Large intestine (tissue), 3 donors: ENCODE results near the gene RIMBP2. TPM values are rescaled to one million over a fixed set of nuclear protein-coding genes. Genes with fewer than 3 reads are reported as not detected.

Source experiments
- DNase-seq, 2 donors: peaks; one replicate each; pipeline versions ENCODE4 v3.0.0 to v3.0.0-alpha.2; 2013
- H3K27ac ChIP-seq: one replicate; pipeline ENCODE4 v1.5.1; 2013; ENCODE audit warnings: low read length
- H3K27me3 ChIP-seq: 2 replicates; pipeline ENCODE4 v1.6.1; 2013; ENCODE audit warnings: low read length; ENCODE audit not compliant: control insufficient read depth, insufficient read depth
- H3K36me3 ChIP-seq: 2 replicates; pipeline ENCODE4 v1.6.1; 2013; ENCODE audit warnings: low read length; ENCODE audit not compliant: control insufficient read depth, insufficient read depth
- H3K4me1 ChIP-seq: one replicate; pipeline ENCODE4 v1.6.1; 2013; ENCODE audit warnings: low read length; ENCODE audit not compliant: control insufficient read depth, insufficient read depth
- H3K4me3 ChIP-seq: one replicate; pipeline ENCODE4 v1.5.1; 2013; ENCODE audit warnings: low read length
- H3K9me3 ChIP-seq: one replicate; pipeline ENCODE4 v1.6.1; 2013; ENCODE audit warnings: mild to moderate bottlenecking, low read depth, low read length, moderate library complexity; ENCODE audit not compliant: control insufficient read depth
- WGBS: methylation state at CpG from one replicate; pipeline ENCODE4 v1.1.5; 2013; ENCODE audit warnings: low lambda C conversion rate; ENCODE audit not compliant: insufficient coverage; 5-methylcytosine and 5-hydroxymethylcytosine counted together
- polyA plus RNA-seq: library from polyadenylated mRNA; unstranded; fragments of 120-200 nt; gene quantifications from one replicate; pipeline ENCODE4 v1.2.1, GENCODE V29; 2013

Gene RIMBP2
- polyA plus RNA-seq, 1 donor = 22.7 TPM

GRCh38 chr12:130488358-130488710 lies 227.8 kb downstream of the RIMBP2 start:
- Histone ChIP-seq H3K4me3 (no peak overlapping the region), H3K9me3 (no peaks in the 10 kb centered on the region), H3K36me3 (no peaks in the 10 kb centered on the region), H3K27me3 (no peaks in the 10 kb centered on the region), H3K27ac (no peak overlapping the region), H3K4me1 (no peaks in the 10 kb centered on the region)
- DNase-seq = no peak
- whole genome bisulfite sequencing = 90% methylated on average over 2 of the region's 5 CpGs

GRCh38 chr12:130487636-130488357 lies 228.3 kb downstream of the RIMBP2 start:
- Histone ChIP-seq H3K27me3 (no peaks in the 10 kb centered on the region), H3K27ac (no peak overlapping the region), H3K4me1 (no peaks in the 10 kb centered on the region), H3K4me3 (no peak overlapping the region), H3K9me3 (no peaks in the 10 kb centered on the region), H3K36me3 (no peaks in the 10 kb centered on the region)
- WGBS = 83% methylated on average over 2 of the region's 11 CpGs
- no peak for DNase-seq

- Histone ChIP-seq H3K4me1 (no peaks in the 10 kb centered on the region), H3K27ac (no peak overlapping the region), H3K9me3 (no peaks in the 10 kb centered on the region), H3K36me3 (no peaks in the 10 kb centered on the region), H3K27me3 (no peaks in the 10 kb centered on the region), H3K4me3 (no peak overlapping the region)
- 100% methylated on average over 1 of the region's 12 CpGs for whole genome bisulfite sequencing
- no peak for DNase-seq
Measured at GRCh38 chr12:130486891-130487416, 229.1 kb downstream of the RIMBP2 start.

- no peaks in the 10 kb centered on the region for H3K9me3 ChIP-seq
- H3K4me3 ChIP-seq = no peak overlapping the region
- WGBS = no CpG with 5 or more reads among the region's 10 CpGs
- no peaks in the 10 kb centered on the region for H3K27me3 ChIP-seq
- no peak overlapping the region for H3K27ac ChIP-seq
- H3K36me3 ChIP-seq = no peaks in the 10 kb centered on the region
- H3K4me1 ChIP-seq = no peaks in the 10 kb centered on the region
- DNase-seq = no peak
Measured at GRCh38 chr12:130486146-130486435, 230.0 kb downstream of the RIMBP2 start.

- Histone ChIP-seq H3K9me3 (no peaks in the 10 kb centered on the region), H3K4me1 (no peaks in the 10 kb centered on the region), H3K27ac (no peak overlapping the region), H3K4me3 (no peak overlapping the region), H3K36me3 (no peaks in the 10 kb centered on the region), H3K27me3 (no peaks in the 10 kb centered on the region)
- no peak for DNase-seq
- WGBS = 60% methylated on average over 1 of the region's 22 CpGs
Measured at GRCh38 chr12:130485291-130486145, 230.6 kb downstream of the RIMBP2 start.

GRCh38 chr12:130484221-130484620 lies 231.9 kb downstream of the RIMBP2 start:
- no peak for DNase-seq
- Histone ChIP-seq H3K4me1 (no peaks in the 10 kb centered on the region), H3K27ac (no peak overlapping the region), H3K36me3 (no peaks in the 10 kb centered on the region), H3K4me3 (no peak overlapping the region), H3K9me3 (no peaks in the 10 kb centered on the region), H3K27me3 (no peaks in the 10 kb centered on the region)
- WGBS = no CpG with 5 or more reads among the region's 11 CpGs

GRCh38 chr12:130483616-130484180 lies 232.4 kb downstream of the RIMBP2 start:
- no CpG with 5 or more reads among the region's 26 CpGs for WGBS

GRCh38 chr12:130482448-130482847 lies 233.7 kb downstream of the RIMBP2 start:
- no peaks in the 10 kb centered on the region for H3K9me3 ChIP-seq
- no peak for DNase-seq
- H3K4me1 ChIP-seq = no peaks in the 10 kb centered on the region
- no CpG with 5 or more reads among the region's 3 CpGs for WGBS
- no peak overlapping the region for H3K27ac ChIP-seq
- H3K27me3 ChIP-seq = no peaks in the 10 kb centered on the region
- H3K4me3 ChIP-seq = no peak overlapping the region
- no peaks in the 10 kb centered on the region for H3K36me3 ChIP-seq

More at GRCh38 chr12:130483616-130484180, 232.4 kb downstream of the RIMBP2 start:
- no peaks in the 10 kb centered on the region for H3K36me3 ChIP-seq
- DNase-seq = no peak
- H3K4me1 ChIP-seq = no peaks in the 10 kb centered on the region
- no peak overlapping the region for H3K27ac ChIP-seq
- H3K9me3 ChIP-seq = no peaks in the 10 kb centered on the region
- no peak overlapping the region for H3K4me3 ChIP-seq
- no peaks in the 10 kb centered on the region for H3K27me3 ChIP-seq

- no CpG with 5 or more reads among the region's 17 CpGs for WGBS
- no peak overlapping the region for H3K27ac ChIP-seq
- no peaks in the 10 kb centered on the region for H3K36me3 ChIP-seq
- no peaks in the 10 kb centered on the region for H3K4me1 ChIP-seq
- DNase-seq = no peak
- H3K4me3 ChIP-seq = no peak overlapping the region
- H3K9me3 ChIP-seq = no peaks in the 10 kb centered on the region
- H3K27me3 ChIP-seq = no peaks in the 10 kb centered on the region
Measured at GRCh38 chr12:130481392-130481879, 234.7 kb downstream of the RIMBP2 start.

GRCh38 chr12:130480887-130481286 lies 235.2 kb downstream of the RIMBP2 start:
- DNase-seq = no peak
- H3K36me3 ChIP-seq = no peaks in the 10 kb centered on the region
- no peak overlapping the region for H3K27ac ChIP-seq
- H3K4me1 ChIP-seq = no peaks in the 10 kb centered on the region
- no CpG with 5 or more reads among the region's 14 CpGs for WGBS
- no peaks in the 10 kb centered on the region for H3K9me3 ChIP-seq
- no peak overlapping the region for H3K4me3 ChIP-seq
- H3K27me3 ChIP-seq = no peaks in the 10 kb centered on the region
